Stimulated activated CD8-positive, alpha-beta memory T cell treated with anti-CD3 and anti-CD28 coated beads, Interleukin-7, amount 100 ng/mL, for 4 hours (primary cell): Measurements from ENCODE around the gene IL17RB.

Experiments
- DNase-seq, 2 donors: peaks; one replicate each; pipeline ENCODE4 v3.0.0-alpha.2; 2020; ENCODE audit warnings: low read depth in 2 of 2

The IL17RB gene

GRCh38 chr3:53846134-53846850 is at the start of gene IL17RB, which contains the start of gene CHDH:
Gene IL17RB (plus strand): TSS chr3:53846568. CDS start chr3:53846589, 21 bp downstream.
Gene CHDH (minus strand): TSS chr3:53846419. CDS start chr3:53824008, 22,411 bp downstream.
- DNase-seq: no peak

- no peak for DNase-seq
Measured at GRCh38 chr3:53798144-53798543, 48.2 kb upstream of the IL17RB start.

- DNase-seq: no peak
Measured at GRCh38 chr3:53799338-53799865, 47.0 kb upstream of the IL17RB start.

GRCh38 chr3:53800041-53800906 is 46.1 kb upstream of the IL17RB start:
- DNase-seq: no peak

GRCh38 chr3:53801319-53801718 is 45.0 kb upstream of the IL17RB start:
- no peak for DNase-seq

GRCh38 chr3:53802256-53802880 is 44.0 kb upstream of the IL17RB start:
- no peak for DNase-seq

GRCh38 chr3:53803124-53803815 is 43.1 kb upstream of the IL17RB start:
- DNase-seq: no peak

GRCh38 chr3:53803816-53804695 is 42.3 kb upstream of the IL17RB start:
- DNase-seq: no peak

- DNase-seq: no peak
Measured at GRCh38 chr3:53804697-53805462, 41.5 kb upstream of the IL17RB start.

GRCh38 chr3:53805463-53806159 is 40.8 kb upstream of the IL17RB start:
- no peak for DNase-seq

- DNase-seq: no peak
Measured at GRCh38 chr3:53806182-53807116, 39.9 kb upstream of the IL17RB start.

- DNase-seq: no peak
Measured at GRCh38 chr3:53807117-53807810, 39.1 kb upstream of the IL17RB start.

- no peak for DNase-seq
Measured at GRCh38 chr3:53808496-53808895, 37.9 kb upstream of the IL17RB start.

- DNase-seq: no peak
Measured at GRCh38 chr3:53809267-53809666, 37.1 kb upstream of the IL17RB start.

GRCh38 chr3:53809764-53810400 is 36.5 kb upstream of the IL17RB start:
- no peak for DNase-seq

- no peak for DNase-seq
Measured at GRCh38 chr3:53811143-53811927, 35.0 kb upstream of the IL17RB start.
